Nephron (organoid): ENCODE measurements around the gene COL4A3.
"Not testable (repeated sequence)": the region's sequence is repeated elsewhere in the genome, so short reads cannot be mapped to it uniquely, and the experiment has no call there.

Experiments used
- H3K27ac Mint-ChIP-seq, 3 experiments: 2 replicates each; pipeline ENCODE4 v1.8.0; 2020; ENCODE audit warnings: mixed read lengths in 3 of 3, mild to moderate bottlenecking in 2 of 3, moderate library complexity in 1 of 3
- H3K27me3 Mint-ChIP-seq: 2 replicates; pipeline ENCODE4 v1.8.0; 2021; ENCODE audit warnings: low read depth, mild to moderate bottlenecking, moderate library complexity, mixed read lengths
- H3K36me3 Mint-ChIP-seq: 2 replicates; pipeline ENCODE4 v1.8.0; 2020; ENCODE audit warnings: low read depth, mixed read lengths
- H3K4me1 Mint-ChIP-seq: 2 replicates; pipeline ENCODE4 v1.8.0; 2020; ENCODE audit warnings: mixed read lengths
- H3K4me3 Mint-ChIP-seq, 3 experiments: 2 replicates each; pipeline ENCODE4 v1.8.0; 2020; ENCODE audit warnings: mild to moderate bottlenecking in 3 of 3, mixed read lengths in 3 of 3, moderate library complexity in 2 of 3
- H3K9me3 Mint-ChIP-seq: 2 replicates; pipeline ENCODE4 v1.8.0; 2020; ENCODE audit warnings: mixed read lengths
- CTCF ChIP-seq, 3 experiments: fragments of 200-600 bp; sonication (generic); IDR thresholded peaks; one replicate each; pipeline ENCODE4 v1.5.0; 2021; ENCODE audit warnings: antibody characterized with exemption in 3 of 3; ENCODE audit not compliant: unreplicated experiment in 3 of 3

COL4A3 gene

DNA sequence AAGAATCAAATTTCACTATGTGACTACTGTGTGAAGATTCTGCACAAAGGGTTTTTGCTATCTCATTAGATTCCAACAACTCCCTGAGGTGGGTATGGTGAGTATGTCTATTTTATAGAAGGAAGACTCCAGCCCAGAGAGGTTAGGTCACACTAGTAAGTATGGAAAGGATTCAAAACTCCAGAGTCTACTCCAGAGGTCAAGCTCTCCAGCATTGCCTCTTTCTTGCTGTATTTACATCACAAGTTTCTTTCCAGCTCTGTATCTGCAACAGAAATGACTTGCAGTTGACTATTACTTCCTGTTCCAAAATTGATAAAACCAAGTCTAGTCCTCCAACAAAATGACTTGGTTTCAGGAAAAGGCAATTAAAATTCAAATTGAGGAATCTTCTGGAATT lies 2.5 kb upstream of the COL4A3 start:
- Mint-ChIP-seq H3K4me1 (peaks cover 5% of the 10 kb centered on the region), H3K4me3 (no peak overlapping the region), H3K27me3 (peaks cover 81% of the 10 kb centered on the region), H3K27ac (no peak overlapping the region), H3K9me3 (peaks cover 17% of the 10 kb centered on the region), H3K36me3 (no peaks in the 10 kb centered on the region)
- TF ChIP-seq CTCF (IDR thresholded peaks at IDR 0.05; ENCODE audit: unreplicated experiment in 3 of 3), result no peak

- H3K36me3 Mint-ChIP-seq, result no peaks in the 10 kb centered on the region
- peaks cover 22% of the 10 kb centered on the region for H3K9me3 Mint-ChIP-seq
- peaks cover 94% of the 10 kb centered on the region for H3K27me3 Mint-ChIP-seq
- H3K4me3 Mint-ChIP-seq, result peak overlapping the region; percentile 76 to 87 (median 86)
- no peak overlapping the region for H3K27ac Mint-ChIP-seq
- peaks cover 5% of the 10 kb centered on the region for H3K4me1 Mint-ChIP-seq
- TF ChIP-seq CTCF (IDR thresholded peaks at IDR 0.05; ENCODE audit: unreplicated experiment in 3 of 3), result no peak
Measured at GRCh38 chr2:227163485-227163997, 883 bp upstream of the COL4A3 start.

DNA sequence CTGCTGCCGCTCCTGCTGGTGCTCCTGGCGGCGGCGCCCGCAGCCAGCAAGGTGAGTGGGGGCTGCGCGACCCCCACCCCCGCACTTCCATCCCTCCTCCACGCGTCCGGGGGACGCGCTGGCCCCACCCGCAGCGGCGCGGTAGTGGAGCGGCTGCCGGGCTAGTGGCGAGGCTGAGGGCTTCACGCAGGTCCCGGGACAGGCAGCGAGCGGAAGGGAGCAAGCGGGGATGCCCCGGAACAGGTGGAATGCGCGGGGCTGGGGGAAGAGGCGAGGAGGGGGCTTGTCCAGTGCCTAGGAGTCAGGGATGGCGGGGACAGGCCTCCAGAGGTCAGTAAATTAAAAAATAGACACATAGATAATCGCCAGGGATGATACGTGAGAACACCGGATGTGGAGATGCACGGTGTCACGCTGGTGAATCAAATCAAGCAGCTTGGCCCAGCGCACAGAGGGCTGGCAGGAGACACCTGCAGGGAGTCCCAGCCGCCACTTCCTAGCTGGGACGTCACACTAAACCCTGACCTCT lies 403 bp downstream of the COL4A3 start:
- H3K36me3 Mint-ChIP-seq, result no peaks in the 10 kb centered on the region
- no peak overlapping the region for H3K27ac Mint-ChIP-seq
- TF ChIP-seq CTCF (IDR thresholded peaks at IDR 0.05; ENCODE audit: unreplicated experiment in 3 of 3), result no peak
- peaks cover 5% of the 10 kb centered on the region for H3K4me1 Mint-ChIP-seq
- H3K9me3 Mint-ChIP-seq, result peaks cover 18% of the 10 kb centered on the region
- peak overlapping the region; percentile 64 to 81 (median 79) for H3K4me3 Mint-ChIP-seq
- peaks cover 84% of the 10 kb centered on the region for H3K27me3 Mint-ChIP-seq

DNA sequence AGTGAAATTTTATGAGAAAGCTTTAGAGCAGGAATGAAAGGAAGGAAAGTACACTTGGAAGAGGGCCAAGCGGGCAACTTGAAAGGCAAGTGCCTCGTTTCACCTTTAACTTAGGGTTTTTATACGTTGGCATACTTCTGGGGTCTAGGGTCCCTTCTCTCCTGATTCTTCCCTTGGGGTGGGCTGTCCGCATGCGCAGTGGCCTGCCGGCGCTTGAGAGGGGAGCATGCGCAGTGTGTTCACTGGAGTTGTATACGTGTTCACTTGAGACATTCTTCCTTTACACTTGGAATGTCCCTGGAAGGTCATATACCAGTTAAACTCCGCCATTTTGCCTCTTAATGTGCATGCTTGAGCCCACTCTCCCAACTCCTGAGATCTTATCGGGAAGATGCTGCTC lies 7.4 kb downstream of the COL4A3 start:
- not testable (repeated sequence) for H3K27ac Mint-ChIP-seq, H3K36me3 Mint-ChIP-seq, H3K4me1 Mint-ChIP-seq, H3K4me3 Mint-ChIP-seq
- Mint-ChIP-seq H3K9me3 (peaks cover 14% of the 10 kb centered on the region), H3K27me3 (peaks cover 28% of the 10 kb centered on the region)

- no peak for TF ChIP-seq CTCF (IDR thresholded peaks at IDR 0.05; ENCODE audit: unreplicated experiment in 3 of 3)
- no peaks in the 10 kb centered on the region for H3K9me3 Mint-ChIP-seq
- H3K4me3 Mint-ChIP-seq, result no peak overlapping the region
- H3K27ac Mint-ChIP-seq, result no peak overlapping the region
- peaks cover 4% of the 10 kb centered on the region for H3K4me1 Mint-ChIP-seq
- H3K36me3 Mint-ChIP-seq, result no peaks in the 10 kb centered on the region
- no peaks in the 10 kb centered on the region for H3K27me3 Mint-ChIP-seq
Measured at GRCh38 chr2:227177592-227178336, 13.3 kb downstream of the COL4A3 start.

DNA sequence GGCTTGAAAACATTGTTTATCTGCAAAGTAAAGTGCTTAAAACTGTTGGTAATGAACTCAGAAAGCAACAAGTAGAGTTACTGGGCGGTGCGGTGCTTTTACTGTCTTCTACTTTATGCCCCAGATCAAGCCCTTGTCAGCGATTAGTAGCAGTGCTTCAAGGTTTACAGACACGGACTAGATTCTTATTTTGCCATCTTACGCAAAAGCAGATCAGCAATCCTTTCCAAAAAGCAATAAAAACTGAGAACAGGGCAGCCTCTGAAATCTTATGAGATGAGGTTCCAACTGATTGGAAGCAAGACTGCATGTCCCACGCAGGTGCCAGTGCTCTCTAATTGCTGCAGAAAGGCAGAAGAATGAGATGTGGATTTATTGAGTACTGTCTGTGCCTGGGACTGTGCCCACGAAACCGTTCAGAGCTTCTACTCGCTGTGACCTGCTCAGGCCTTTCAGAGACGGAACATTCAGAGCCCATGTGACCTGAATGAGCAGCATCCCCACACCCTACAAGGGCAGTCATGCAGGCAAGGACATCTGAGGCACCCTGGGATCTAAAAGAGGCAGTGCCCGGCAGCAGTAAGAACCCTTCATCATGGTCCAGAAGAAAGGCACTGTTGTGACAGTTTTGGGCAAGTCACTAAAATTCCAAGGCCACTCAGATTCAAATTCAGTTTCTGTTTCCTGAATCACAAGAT lies 15.7 kb downstream of the COL4A3 start:
- H3K27ac Mint-ChIP-seq, result peak overlapping the region; percentile 79 to 88 (median 87)
- no peaks in the 10 kb centered on the region for H3K36me3 Mint-ChIP-seq
- H3K4me1 Mint-ChIP-seq, result peaks cover 9% of the 10 kb centered on the region
- no peak for TF ChIP-seq CTCF (IDR thresholded peaks at IDR 0.05; ENCODE audit: unreplicated experiment in 3 of 3)
- H3K27me3 Mint-ChIP-seq, result peaks cover 4% of the 10 kb centered on the region
- H3K4me3 Mint-ChIP-seq, result peak overlapping the region in 1 of 3 experiments; percentile 7
- no peaks in the 10 kb centered on the region for H3K9me3 Mint-ChIP-seq
